Esophagus squamous epithelium (tissue), 5 donors: ENCODE measurements around the gene IQSEC1. TPM values are rescaled to one million over a fixed set of nuclear protein-coding genes. Genes with fewer than 3 reads are reported as not detected.

ENCODE experiments used
- DNase-seq: peaks from one replicate; lab custom pipeline; 2025; lab: John Stamatoyannopoulos, UW
- H3K27ac ChIP-seq, 4 donors: fragments of 200-600 bp; sonication (generic); one replicate each; pipeline ENCODE4 v1.5.1; 2016 to 2019; ENCODE audit warnings: mild to moderate bottlenecking in 1 of 4
- H3K27me3 ChIP-seq, 4 donors: fragments of 200-600 bp; sonication (generic); 1 replicate in 3 of 4; 2 replicates in 1 of 4; pipeline versions ENCODE4 v1.5.1 to v1.6.0; 2017 to 2021; ENCODE audit warnings: antibody characterized with exemption in 1 of 4
- H3K36me3 ChIP-seq, 3 donors: fragments of 200-600 bp; sonication (generic); one replicate each; pipeline ENCODE4 v1.5.1; 2016 to 2019
- H3K4me1 ChIP-seq, 3 donors: fragments of 200-600 bp; sonication (generic); one replicate each; pipeline ENCODE4 v1.5.1; 2017 to 2019
- H3K4me3 ChIP-seq, 4 donors: fragments of 200-600 bp; sonication (generic); 1 replicate in 3 of 4; 2 replicates in 1 of 4; pipeline ENCODE4 v1.5.1; 2016 to 2019; ENCODE audit warnings: mild to moderate bottlenecking in 2 of 4, moderate library complexity in 1 of 4
- H3K9me3 ChIP-seq, 3 donors: fragments of 200-600 bp; sonication (generic); one replicate each; pipeline ENCODE4 v1.5.1; 2016 to 2019
- CTCF ChIP-seq, 6 experiments: fragments of 450-650 bp in 4 of 6; fragments of 200-600 bp in 2 of 6; sonication (generic) in 2 of 6; IDR thresholded peaks; one replicate each; pipeline ENCODE4 v1.5.1; 2016 to 2019; ENCODE audit warnings: antibody characterized with exemption in 6 of 6, mild to moderate bottlenecking in 4 of 6, moderate library complexity in 4 of 6
- POLR2A ChIP-seq, 4 donors: fragments of 450-650 bp; IDR thresholded peaks; one replicate each; pipeline ENCODE4 v1.6.1; 2017; ENCODE audit warnings: antibody characterized with exemption in 4 of 4, mild to moderate bottlenecking in 4 of 4, moderate library complexity in 3 of 4
- WGBS, 2 donors: methylation state at CpG; one replicate each; pipeline ENCODE4 v1.1.5; 2018; 5-methylcytosine and 5-hydroxymethylcytosine counted together
- intact Hi-C: fragments of 100-400 bp; cut with DNase I; formaldehyde crosslinking; loops from one replicate; pipeline ENCODE4 v1.15.0; 2022
- total RNA-seq, 4 donors: library from RNA; depleted of rRNA; stranded (reverse); fragments of >200 nt; gene quantifications; one replicate each; pipeline ENCODE4 v1.1.0, GENCODE V29; 2016
- donor health status: DM: yes; HTN: yes; CAD: no.

The IQSEC1 gene
- total RNA-seq, 4 donors from 2014 or later, result 7.3 to 27.1 (median 10.7) TPM

GRCh38 chr3:13105896-13106250 lies 32.6 kb upstream of the IQSEC1 start:
- H3K27ac ChIP-seq, result peak overlapping the region in 1 of 4 donors; percentile 1
- intact Hi-C loops, result no loop called here
- H3K9me3 ChIP-seq, result no peaks in the 10 kb centered on the region
- WGBS, 2 donors, result 80 to 81% methylated on average over 1 to 5 of the region's 5 CpGs
- no peak for DNase-seq
- H3K4me3 ChIP-seq, result no peak overlapping the region
- H3K36me3 ChIP-seq, result no peaks in the 10 kb centered on the region
- peaks cover 0 to 15% (median 0%) of the 10 kb centered on the region in 4 donors for H3K27me3 ChIP-seq
- no peak for TF ChIP-seq POLR2A (IDR thresholded peaks at IDR 0.05)
- no peak for TF ChIP-seq CTCF (IDR thresholded peaks at IDR 0.05)
- peaks cover 2 to 5% (median 2%) of the 10 kb centered on the region in 3 donors for H3K4me1 ChIP-seq

GRCh38 chr3:13105181-13105895 lies 32.1 kb upstream of the IQSEC1 start:
- H3K27ac ChIP-seq, result no peak overlapping the region
- intact Hi-C loops, result no loop called here
- no peak overlapping the region for H3K4me3 ChIP-seq
- TF ChIP-seq POLR2A (IDR thresholded peaks at IDR 0.05) (no peak), CTCF (IDR thresholded peaks at IDR 0.05) (no peak)
- peaks cover 0 to 12% (median 0%) of the 10 kb centered on the region in 4 donors for H3K27me3 ChIP-seq
- DNase-seq, result no peak
- H3K4me1 ChIP-seq, result peaks cover 0 to under 1% (median 0%) of the 10 kb centered on the region in 3 donors
- WGBS, 2 donors, result 56 to 65% methylated on average over 3 to 5 of the region's 8 CpGs
- no peaks in the 10 kb centered on the region for H3K36me3 ChIP-seq
- H3K9me3 ChIP-seq, result no peaks in the 10 kb centered on the region

GRCh38 chr3:13104511-13104910 lies 31.3 kb upstream of the IQSEC1 start:
- intact Hi-C loops, result no loop called here
- WGBS, 2 donors, result 72 to 76% methylated on average over 6 to 9 of the region's 12 CpGs
- H3K27ac ChIP-seq, result no peak overlapping the region
- TF ChIP-seq POLR2A (IDR thresholded peaks at IDR 0.05), result no peak
- TF ChIP-seq CTCF (IDR thresholded peaks at IDR 0.05), result no peak
- H3K36me3 ChIP-seq, result no peaks in the 10 kb centered on the region
- no peaks in the 10 kb centered on the region for H3K9me3 ChIP-seq
- H3K27me3 ChIP-seq, result peaks cover 0 to 7% (median 0%) of the 10 kb centered on the region in 4 donors
- no peak overlapping the region for H3K4me3 ChIP-seq
- no peaks in the 10 kb centered on the region for H3K4me1 ChIP-seq
- no peak for DNase-seq

- TF ChIP-seq POLR2A (IDR thresholded peaks at IDR 0.05) (no peak), CTCF (IDR thresholded peaks at IDR 0.05) (no peak)
- no peak overlapping the region for H3K4me3 ChIP-seq
- H3K9me3 ChIP-seq, result no peaks in the 10 kb centered on the region
- DNase-seq, result no peak
- H3K4me1 ChIP-seq, result no peaks in the 10 kb centered on the region
- H3K27me3 ChIP-seq, result peaks cover 0 to 7% (median 0%) of the 10 kb centered on the region in 4 donors
- no peaks in the 10 kb centered on the region for H3K36me3 ChIP-seq
- WGBS, 2 donors, result 76 to 86% methylated on average over 6 to 12 of the region's 13 CpGs
- intact Hi-C loops, result no loop called here
- H3K27ac ChIP-seq, result no peak overlapping the region
Observed at GRCh38 chr3:13103416-13104058, 30.3 kb upstream of the IQSEC1 start.
